Measurements from ENCODE around the gene IGFBP3. TPM values are rescaled to one million over a fixed set of nuclear protein-coding genes. Genes with fewer than 3 reads are reported as not detected.
"Not testable (repeated sequence)": the region's sequence is repeated elsewhere in the genome, so short reads cannot be mapped to it uniquely, and the experiment has no call there.

Gene IGFBP3
- total RNA-seq, 1 donor from 2014 or later: 40.2 TPM

DNA sequence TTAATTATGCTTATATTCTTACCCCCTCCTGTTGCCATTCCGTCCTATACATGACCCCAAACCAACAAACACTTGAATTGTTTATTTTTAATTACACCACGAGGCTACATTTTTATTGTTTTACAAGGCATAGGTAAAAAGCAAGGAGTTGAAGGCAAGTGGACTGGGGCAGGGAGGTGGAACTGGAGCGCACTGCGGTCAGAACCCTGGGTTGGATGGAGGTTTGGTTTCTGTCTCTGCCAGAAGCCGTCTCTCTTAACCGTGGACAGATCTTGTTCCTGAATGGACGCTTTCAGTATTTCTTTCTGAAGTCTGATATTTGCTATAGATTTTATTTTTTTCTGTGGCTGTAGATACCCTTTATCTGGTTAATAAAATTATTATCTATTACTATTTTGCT lies 19.9 kb upstream of the IGFBP3 start:
- no peak overlapping the region for H3K27ac Mint-ChIP-seq (ENCODE audit: unreplicated experiment)
- peaks cover 3% of the 10 kb centered on the region for H3K36me3 Mint-ChIP-seq (ENCODE audit: low read depth)
- DNase-seq (ENCODE audit: low read depth, low spot score): no peak
- no peaks in the 10 kb centered on the region for H3K27me3 Mint-ChIP-seq (ENCODE audit: low read depth)
- peaks cover 7% of the 10 kb centered on the region for H3K9me3 Mint-ChIP-seq
- H3K4me3 Mint-ChIP-seq: no peak overlapping the region
- TF ChIP-seq, protein P1, sequence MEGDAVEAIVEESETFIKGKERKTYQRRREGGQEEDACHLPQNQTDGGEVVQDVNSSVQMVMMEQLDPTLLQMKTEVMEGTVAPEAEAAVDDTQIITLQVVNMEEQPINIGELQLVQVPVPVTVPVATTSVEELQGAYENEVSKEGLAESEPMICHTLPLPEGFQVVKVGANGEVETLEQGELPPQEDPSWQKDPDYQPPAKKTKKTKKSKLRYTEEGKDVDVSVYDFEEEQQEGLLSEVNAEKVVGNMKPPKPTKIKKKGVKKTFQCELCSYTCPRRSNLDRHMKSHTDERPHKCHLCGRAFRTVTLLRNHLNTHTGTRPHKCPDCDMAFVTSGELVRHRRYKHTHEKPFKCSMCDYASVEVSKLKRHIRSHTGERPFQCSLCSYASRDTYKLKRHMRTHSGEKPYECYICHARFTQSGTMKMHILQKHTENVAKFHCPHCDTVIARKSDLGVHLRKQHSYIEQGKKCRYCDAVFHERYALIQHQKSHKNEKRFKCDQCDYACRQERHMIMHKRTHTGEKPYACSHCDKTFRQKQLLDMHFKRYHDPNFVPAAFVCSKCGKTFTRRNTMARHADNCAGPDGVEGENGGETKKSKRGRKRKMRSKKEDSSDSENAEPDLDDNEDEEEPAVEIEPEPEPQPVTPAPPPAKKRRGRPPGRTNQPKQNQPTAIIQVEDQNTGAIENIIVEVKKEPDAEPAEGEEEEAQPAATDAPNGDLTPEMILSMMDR (conservative IDR thresholded peaks at IDR 0.05): no peak
- no peaks in the 10 kb centered on the region for H3K4me1 Mint-ChIP-seq

DNA sequence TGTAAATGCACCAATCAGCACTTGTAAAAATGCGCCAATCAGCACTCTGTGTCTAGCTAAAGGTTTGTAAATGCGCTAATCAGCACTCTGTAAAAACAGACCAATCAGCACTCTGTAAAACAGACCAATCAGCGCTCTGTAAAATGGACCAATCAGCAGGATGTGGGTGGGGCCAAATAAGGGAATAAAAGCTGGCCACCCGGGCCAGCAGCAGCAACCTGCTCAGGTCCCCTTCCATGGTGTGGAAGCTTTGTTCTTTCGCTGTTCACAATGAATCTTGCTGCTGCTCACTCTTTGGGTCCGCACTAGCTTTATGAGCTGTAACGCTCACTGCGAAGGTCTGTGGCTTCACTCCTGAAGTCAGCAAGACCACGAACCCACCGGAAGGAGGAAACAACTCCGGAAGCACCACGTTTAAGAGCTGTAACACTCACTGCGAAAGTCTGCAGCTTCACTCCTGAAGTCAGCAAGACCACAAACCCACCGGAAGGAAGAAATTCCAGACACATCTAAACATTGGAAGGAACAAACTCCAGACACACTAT lies 19.2 kb upstream of the IGFBP3 start:
- not testable (repeated sequence) for H3K9me3 Mint-ChIP-seq; H3K4me3 Mint-ChIP-seq; H3K27ac Mint-ChIP-seq (ENCODE audit: unreplicated experiment); H3K36me3 Mint-ChIP-seq (ENCODE audit: low read depth); DNase-seq (ENCODE audit: low read depth, low spot score); H3K27me3 Mint-ChIP-seq (ENCODE audit: low read depth); H3K4me1 Mint-ChIP-seq

DNA sequence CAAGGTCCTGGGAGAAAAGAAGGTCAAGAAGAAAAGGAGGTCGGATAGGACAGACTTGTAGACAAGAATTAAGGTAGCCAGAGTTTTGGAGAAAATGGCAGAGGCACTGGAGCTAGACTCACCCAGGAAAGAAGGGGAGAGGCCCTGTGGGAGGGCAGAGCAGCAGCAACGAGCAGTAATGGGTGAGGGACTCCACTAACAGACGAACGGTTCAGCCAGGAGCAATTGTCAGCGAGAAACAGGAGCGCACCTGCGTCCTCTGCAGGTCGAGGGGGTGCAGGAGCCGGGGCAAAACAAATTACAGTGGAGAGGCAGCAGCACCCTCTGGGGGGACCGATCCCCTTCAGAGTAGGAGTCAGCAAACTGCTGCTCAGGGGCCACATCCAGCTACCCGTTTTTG lies 18.5 kb upstream of the IGFBP3 start:
- no peak overlapping the region for H3K4me3 Mint-ChIP-seq
- no peak for DNase-seq (ENCODE audit: low read depth, low spot score)
- H3K27me3 Mint-ChIP-seq (ENCODE audit: low read depth): no peaks in the 10 kb centered on the region
- peaks cover 7% of the 10 kb centered on the region for H3K9me3 Mint-ChIP-seq
- peaks cover 3% of the 10 kb centered on the region for H3K36me3 Mint-ChIP-seq (ENCODE audit: low read depth)
- H3K4me1 Mint-ChIP-seq: no peaks in the 10 kb centered on the region
- TF ChIP-seq, protein P1 (conservative IDR thresholded peaks at IDR 0.05): no peak
- peak overlapping the region; percentile 81 for H3K27ac Mint-ChIP-seq (ENCODE audit: unreplicated experiment)

- no peak overlapping the region for H3K27ac Mint-ChIP-seq (ENCODE audit: unreplicated experiment)
- no peak overlapping the region for H3K4me3 Mint-ChIP-seq
- TF ChIP-seq, protein P1 (conservative IDR thresholded peaks at IDR 0.05): peak; percentile 40
- peaks cover 3% of the 10 kb centered on the region for H3K36me3 Mint-ChIP-seq (ENCODE audit: low read depth)
- DNase-seq (ENCODE audit: low read depth, low spot score): no peak
- H3K9me3 Mint-ChIP-seq: peaks cover 7% of the 10 kb centered on the region
- H3K27me3 Mint-ChIP-seq (ENCODE audit: low read depth): no peaks in the 10 kb centered on the region
- no peaks in the 10 kb centered on the region for H3K4me1 Mint-ChIP-seq
Observed at GRCh38 chr7:45938626-45939302, 17.7 kb upstream of the IGFBP3 start.

DNA sequence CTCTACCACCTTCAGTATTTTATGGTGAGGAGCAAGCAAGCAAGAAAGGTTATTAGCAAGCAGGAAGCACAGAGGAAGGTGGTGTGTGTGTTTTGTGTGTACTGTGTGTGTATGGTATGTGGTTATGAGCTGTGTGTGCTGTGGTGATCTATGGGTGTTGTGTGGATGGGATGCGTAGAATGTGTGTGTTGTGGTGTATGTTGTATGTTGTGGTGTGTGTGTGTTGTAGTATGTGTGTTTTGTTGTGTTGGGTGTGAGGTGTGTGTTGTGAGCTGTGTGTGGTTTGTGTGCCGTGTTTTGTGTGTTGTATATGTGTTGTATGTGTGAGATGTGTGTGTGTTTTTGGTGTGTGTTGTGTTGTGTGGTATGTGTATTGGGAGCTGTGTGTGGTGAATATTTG lies 16.8 kb upstream of the IGFBP3 start:
- TF ChIP-seq, protein P1 (conservative IDR thresholded peaks at IDR 0.05): no peak
- Mint-ChIP-seq H3K27me3 (ENCODE audit: low read depth) (no peaks in the 10 kb centered on the region), H3K27ac (ENCODE audit: unreplicated experiment) (no peak overlapping the region), H3K9me3 (peaks cover 10% of the 10 kb centered on the region), H3K4me3 (no peak overlapping the region), H3K4me1 (no peaks in the 10 kb centered on the region), H3K36me3 (ENCODE audit: low read depth) (peaks cover 3% of the 10 kb centered on the region)
- DNase-seq (ENCODE audit: low read depth, low spot score): no peak

DNA sequence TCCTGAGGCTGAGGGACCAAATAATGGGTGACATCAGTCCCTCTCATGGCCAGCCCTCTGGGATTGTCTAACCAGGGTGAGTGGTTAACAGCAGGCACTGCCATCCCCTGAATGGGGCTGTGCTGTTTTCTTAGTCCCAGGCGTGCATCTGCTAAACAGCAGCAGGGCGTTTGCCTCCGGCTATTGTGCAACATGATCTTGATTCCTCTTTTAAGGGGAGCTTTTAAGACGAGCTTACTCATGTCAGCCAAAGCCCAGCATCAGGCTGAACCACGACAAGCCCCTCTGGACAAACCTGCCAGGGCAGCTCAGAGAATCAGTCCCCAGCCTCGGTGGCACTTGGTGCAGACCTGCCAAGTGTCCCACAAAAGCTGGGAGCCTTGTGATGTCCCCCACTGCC lies 16.2 kb upstream of the IGFBP3 start:
- Mint-ChIP-seq H3K36me3 (ENCODE audit: low read depth) (peaks cover 3% of the 10 kb centered on the region), H3K27me3 (ENCODE audit: low read depth) (no peaks in the 10 kb centered on the region), H3K27ac (ENCODE audit: unreplicated experiment) (no peak overlapping the region), H3K4me3 (no peak overlapping the region), H3K9me3 (peaks cover 10% of the 10 kb centered on the region), H3K4me1 (no peaks in the 10 kb centered on the region)
- no peak for DNase-seq (ENCODE audit: low read depth, low spot score)
- TF ChIP-seq, protein P1 (conservative IDR thresholded peaks at IDR 0.05): no peak
